ENCODE data around the gene AACS. TPM values are rescaled to one million over a fixed set of nuclear protein-coding genes. Genes with fewer than 3 reads are reported as not detected.
"Not testable (repeated sequence)": the region's sequence is repeated elsewhere in the genome, so short reads cannot be mapped to it uniquely, and the experiment has no call there.

AACS gene
- polyA plus RNA-seq, 1 donor from 2014 or later = 33.2 TPM

- H2AFZ ChIP-seq (ENCODE audit: low read depth, low read length) = no peak overlapping the region
- no peak overlapping the region for H3K4me2 ChIP-seq (ENCODE audit: low read length)
- no peaks in the 10 kb centered on the region for H4K20me1 ChIP-seq (ENCODE audit: insufficient read depth)
- H3K79me2 ChIP-seq (replicated peaks; ENCODE audit: insufficient read depth, low read length) = no peaks in the 10 kb centered on the region
- TF ChIP-seq REST (IDR thresholded peaks at IDR 0.05; ENCODE audit: borderline replicate concordance) (no peak), EP300 (conservative IDR thresholded peaks at IDR 0.05; ENCODE audit: poor library complexity, severe bottlenecking) (no peak), MXI1 (conservative IDR thresholded peaks at IDR 0.05; ENCODE audit: poor library complexity, severe bottlenecking) (no peak), RAD21 (conservative IDR thresholded peaks at IDR 0.05) (no peak), SMC3 (conservative IDR thresholded peaks at IDR 0.05; ENCODE audit: poor library complexity) (no peak), TAF1 (IDR thresholded peaks at IDR 0.05; ENCODE audit: low read depth) (no peak), POLR2AphosphoS5 (IDR thresholded peaks at IDR 0.05) (no peak), EZH2 (IDR thresholded peaks at IDR 0.05; ENCODE audit: borderline replicate concordance, insufficient read depth, low read length, poor library complexity, severe bottlenecking) (no peak), CTCF (IDR thresholded peaks at IDR 0.05; ENCODE audit: poor library complexity, severe bottlenecking) (no peak)
- no peak overlapping the region for H3K9ac ChIP-seq (ENCODE audit: low read length)
- peaks cover 5% of the 10 kb centered on the region for H3K9me3 ChIP-seq (ENCODE audit: low read length)
- H3K27me3 ChIP-seq (ENCODE audit: insufficient read depth, low read depth, low read length) = no peaks in the 10 kb centered on the region
- no peak overlapping the region for H3K27ac ChIP-seq (ENCODE audit: low read length)
- H3K36me3 ChIP-seq (ENCODE audit: insufficient read depth, low read length) = no peaks in the 10 kb centered on the region
- no peak overlapping the region for H3K4me3 ChIP-seq (ENCODE audit: low read length)
- no peaks in the 10 kb centered on the region for H3F3A ChIP-seq (ENCODE audit: insufficient read depth, low read length, poor library complexity, severe bottlenecking)
- no peaks in the 10 kb centered on the region for H3K9me2 ChIP-seq (ENCODE audit: insufficient read depth, low read length)
Observed at GRCh38 chr12:125057708-125058107, 7.5 kb upstream of the AACS start.

GRCh38 chr12:125061229-125061628, 4.0 kb upstream of the AACS start:
- Histone ChIP-seq H3K4me3 (ENCODE audit: low read length) (no peak overlapping the region), H2AFZ (ENCODE audit: low read depth, low read length) (no peak overlapping the region), H3F3A (ENCODE audit: insufficient read depth, low read length, poor library complexity, severe bottlenecking) (no peaks in the 10 kb centered on the region), H3K9ac (ENCODE audit: low read length) (no peak overlapping the region), H3K9me3 (ENCODE audit: low read length) (peaks cover 5% of the 10 kb centered on the region), H3K4me2 (ENCODE audit: low read length) (no peak overlapping the region), H3K36me3 (ENCODE audit: insufficient read depth, low read length) (no peaks in the 10 kb centered on the region), H4K20me1 (ENCODE audit: insufficient read depth) (no peaks in the 10 kb centered on the region), H3K79me2 (replicated peaks; ENCODE audit: insufficient read depth, low read length) (peaks cover 7% of the 10 kb centered on the region), H3K27me3 (ENCODE audit: insufficient read depth, low read depth, low read length) (no peaks in the 10 kb centered on the region), H3K9me2 (ENCODE audit: insufficient read depth, low read length) (no peaks in the 10 kb centered on the region), H3K27ac (ENCODE audit: low read length) (no peak overlapping the region)
- no peak for TF ChIP-seq POLR2AphosphoS5 (IDR thresholded peaks at IDR 0.05)

- not testable (repeated sequence) for H2AFZ ChIP-seq (ENCODE audit: low read depth, low read length); H3K27me3 ChIP-seq (ENCODE audit: insufficient read depth, low read depth, low read length); H3K9ac ChIP-seq (ENCODE audit: low read length); H3K27ac ChIP-seq (ENCODE audit: low read length); H3K9me3 ChIP-seq (ENCODE audit: low read length); H3K9me2 ChIP-seq (ENCODE audit: insufficient read depth, low read length); H3K4me3 ChIP-seq (ENCODE audit: low read length); H3K4me2 ChIP-seq (ENCODE audit: low read length); H4K20me1 ChIP-seq (ENCODE audit: insufficient read depth); H3K36me3 ChIP-seq (ENCODE audit: insufficient read depth, low read length); H3F3A ChIP-seq (ENCODE audit: insufficient read depth, low read length, poor library complexity, severe bottlenecking)
- peaks cover 12% of the 10 kb centered on the region for H3K79me2 ChIP-seq (replicated peaks; ENCODE audit: insufficient read depth, low read length)
Observed at GRCh38 chr12:125063522-125063921, 1.7 kb upstream of the AACS start.
